GM18505 (cell line): ENCODE results near the gene ARL4A.

Source experiments
- ATAC-seq: cut with Tn5 transposase; IDR thresholded peaks from one replicate; pipeline ENCODE4 v1.9.1; 2021; ENCODE audit not compliant: unreplicated experiment
- POLR2A ChIP-seq: IDR thresholded peaks from 4 replicates; pipeline ENCODE4 v1.6.1; 2011; ENCODE audit warnings: borderline replicate concordance; ENCODE audit not compliant: insufficient read depth, insufficient read length; ENCODE audit errors: extremely low read depth

Gene ARL4A

GRCh38 chr7:12729112-12729511, 41.7 kb downstream of the ARL4A start:
- no peak for ATAC-seq
- no peak for TF ChIP-seq POLR2A

DNA sequence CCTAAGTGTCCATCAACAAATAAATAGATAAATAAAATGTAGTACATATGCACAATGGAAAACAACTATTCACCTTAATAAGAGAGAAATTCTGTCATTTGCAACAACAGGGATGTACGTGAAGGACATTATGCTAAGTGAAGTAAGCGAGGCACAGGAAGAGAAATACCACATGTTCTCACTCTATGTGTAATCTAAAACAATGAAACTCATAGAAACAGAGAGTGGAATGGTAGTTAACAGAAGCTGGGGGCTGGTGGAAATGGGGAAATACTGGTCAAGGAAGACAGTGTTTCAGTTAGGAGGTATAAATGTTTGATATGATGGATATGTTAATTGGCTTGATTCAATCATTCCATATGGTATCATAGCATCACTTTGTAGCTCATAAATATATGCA, 43.1 kb downstream of the ARL4A start:
- no peak for TF ChIP-seq POLR2A
- ATAC-seq = no peak

GRCh38 chr7:12731214-12731656, 43.8 kb downstream of the ARL4A start:
- TF ChIP-seq POLR2A = no peak
- ATAC-seq = no peak

GRCh38 chr7:12731775-12732174, 44.3 kb downstream of the ARL4A start:
- no peak for TF ChIP-seq POLR2A
- ATAC-seq = no peak

- no peak for ATAC-seq
- TF ChIP-seq POLR2A = no peak
Measured at GRCh38 chr7:12732428-12732827, 45.0 kb downstream of the ARL4A start.

DNA sequence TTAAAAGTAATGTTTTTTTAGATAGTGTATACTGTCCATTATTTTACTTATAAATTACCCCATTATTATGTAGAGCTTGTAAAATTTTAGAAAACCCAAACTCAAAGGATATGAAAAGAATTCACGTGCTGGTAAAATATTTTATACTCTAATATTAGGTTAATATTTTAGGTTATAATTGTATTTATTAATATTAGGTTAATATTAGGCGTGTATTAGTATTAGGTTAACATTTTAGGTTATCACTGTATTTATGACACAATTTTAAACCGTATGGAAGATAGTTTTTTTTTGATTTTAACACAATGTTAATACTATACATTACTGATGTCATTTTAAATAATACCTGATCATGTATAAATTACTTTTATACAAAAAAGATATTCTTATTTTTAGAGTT, 48.5 kb downstream of the ARL4A start:
- no peak for TF ChIP-seq POLR2A

DNA sequence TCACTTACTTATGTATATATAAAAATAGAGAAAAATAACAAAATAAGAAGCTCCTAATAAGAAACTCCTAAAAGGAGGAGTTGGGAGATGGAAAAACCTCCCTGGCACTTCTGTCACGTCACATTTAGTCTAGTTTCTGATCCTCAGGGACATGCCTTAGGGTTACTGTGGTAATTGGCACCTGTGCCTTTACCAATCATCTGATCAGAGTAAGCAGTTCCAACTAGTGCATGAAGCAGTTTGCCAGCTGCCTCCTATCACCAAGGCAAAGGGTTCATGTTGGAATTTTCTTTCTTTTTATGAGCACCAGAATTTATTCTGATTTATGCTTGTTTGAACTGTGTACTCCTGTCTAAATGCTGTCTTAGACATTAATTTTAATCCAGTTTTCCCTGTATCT, 49.9 kb downstream of the ARL4A start:
- ATAC-seq = no peak
- TF ChIP-seq POLR2A = no peak

More for the DNA sequence above, 48.5 kb downstream of the ARL4A start:
- no peak for ATAC-seq

DNA sequence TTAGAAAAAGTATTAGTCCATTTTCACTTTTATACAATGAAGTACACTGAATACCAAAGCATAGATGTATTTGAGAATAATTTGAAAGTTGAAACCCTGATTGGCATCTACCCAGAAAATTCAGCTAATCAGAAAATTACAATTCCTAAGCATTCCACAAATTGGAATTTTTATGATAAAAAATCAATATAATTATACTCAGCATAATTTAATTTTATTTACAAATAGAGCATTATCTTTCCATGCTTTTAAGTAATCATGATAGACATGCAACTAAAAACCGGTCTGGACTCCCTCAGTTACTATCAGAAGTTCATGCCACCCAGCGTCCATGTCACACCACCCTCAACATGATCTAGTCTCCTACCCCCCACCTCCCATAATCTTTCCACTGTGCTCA, 50.4 kb downstream of the ARL4A start:
- no peak for ATAC-seq
- no peak for TF ChIP-seq POLR2A

- ATAC-seq = no peak
- no peak for TF ChIP-seq POLR2A
Measured at GRCh38 chr7:12738665-12739064, 51.2 kb downstream of the ARL4A start.
